Measurements from ENCODE around the gene THYN1. TPM values are rescaled to one million over a fixed set of nuclear protein-coding genes. Genes with fewer than 3 reads are reported as not detected.

The THYN1 gene
- total and polyA plus RNA-seq, 2 of the 13 experiments (the other 11 are each of a cell fraction or from before 2014, with no cell fraction given): 36.1 to 87.6 TPM

DNA sequence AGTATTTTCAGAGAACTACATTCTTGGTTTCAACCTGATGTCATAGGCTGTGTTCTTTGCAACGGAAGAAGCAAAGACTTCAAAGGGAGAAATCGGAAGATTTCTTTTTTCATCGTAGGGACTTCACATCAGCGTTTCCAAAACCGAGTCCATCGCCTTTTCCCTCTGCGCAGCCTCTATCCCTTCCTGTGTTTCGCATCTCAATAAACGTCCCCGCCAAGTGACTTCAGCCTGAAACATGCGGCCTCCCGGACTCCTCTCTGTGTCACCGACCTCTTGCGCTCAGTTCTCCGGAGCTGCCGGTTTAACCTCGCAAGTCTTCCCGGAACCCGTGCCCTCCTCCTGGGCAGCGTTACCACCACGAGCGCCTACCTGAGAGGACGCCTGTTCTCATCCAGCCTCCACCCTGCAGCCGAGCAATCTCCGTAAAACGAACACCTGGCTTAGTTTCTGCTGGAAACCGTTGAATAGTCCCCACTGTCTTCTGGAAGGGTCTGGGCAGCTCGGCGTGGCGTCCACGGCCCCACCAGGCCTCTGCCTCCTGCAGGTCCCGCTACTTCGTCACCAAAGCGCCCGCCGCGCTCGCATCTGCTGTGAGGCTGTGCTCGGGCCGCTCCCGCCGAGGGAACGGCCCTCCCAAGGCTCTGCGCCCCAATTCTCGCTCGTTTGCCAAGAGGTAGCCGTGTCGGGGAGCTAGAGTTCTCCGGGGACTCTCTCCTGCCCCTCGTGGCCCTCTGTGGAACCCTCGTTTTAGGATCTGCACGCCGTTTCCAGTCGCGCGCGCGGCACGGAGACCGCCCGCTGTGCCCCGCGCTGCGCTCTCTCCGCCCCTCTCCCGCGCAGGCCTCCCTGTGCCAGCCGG lies 22.6 kb upstream of the THYN1 start, which contains the start of gene GLB1L3 (continued):
- TF ChIP-seq ZFP1 (CRISPR knock-in tag; IDR thresholded peaks at IDR 0.05): no peak
- no peak for TF ChIP-seq NR1H2 (CRISPR knock-in tag; IDR thresholded peaks at IDR 0.05; ENCODE audit: borderline replicate concordance, low read depth)
- no peak for TF ChIP-seq KDM5B (CRISPR knock-in tag; IDR thresholded peaks at IDR 0.05; ENCODE audit: borderline replicate concordance)
- 0 out of 2 replicates have a peak, but pooled peaks have one; percentile 18 for TF ChIP-seq SOX13 (IDR thresholded peaks at IDR 0.05)
- TF ChIP-seq SOX13 (CRISPR knock-in tag; conservative IDR thresholded peaks at IDR 0.05 in 1 of 2, IDR thresholded peaks at IDR 0.05 in 1 of 2): no peak
- no peak for TF ChIP-seq SNAI1 (CRISPR knock-in tag; IDR thresholded peaks at IDR 0.05; ENCODE audit: borderline replicate concordance)
- no peak for TF ChIP-seq MIER3 (CRISPR knock-in tag; IDR thresholded peaks at IDR 0.05; ENCODE audit: borderline replicate concordance)
- TF ChIP-seq, protein P1, sequence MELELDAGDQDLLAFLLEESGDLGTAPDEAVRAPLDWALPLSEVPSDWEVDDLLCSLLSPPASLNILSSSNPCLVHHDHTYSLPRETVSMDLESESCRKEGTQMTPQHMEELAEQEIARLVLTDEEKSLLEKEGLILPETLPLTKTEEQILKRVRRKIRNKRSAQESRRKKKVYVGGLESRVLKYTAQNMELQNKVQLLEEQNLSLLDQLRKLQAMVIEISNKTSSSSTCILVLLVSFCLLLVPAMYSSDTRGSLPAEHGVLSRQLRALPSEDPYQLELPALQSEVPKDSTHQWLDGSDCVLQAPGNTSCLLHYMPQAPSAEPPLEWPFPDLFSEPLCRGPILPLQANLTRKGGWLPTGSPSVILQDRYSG (CRISPR knock-in tag; IDR thresholded peaks at IDR 0.05): no peak
- peak; percentile 28; the same call in 1 of the 2 replicates for TF ChIP-seq CBX2 (IDR thresholded peaks at IDR 0.05; ENCODE audit: low read depth, low read length)
- TF ChIP-seq CBX2 (CRISPR knock-in tag; IDR thresholded peaks at IDR 0.05; ENCODE audit: low read depth): no peak
- no peak for TF ChIP-seq ZNF430 (CRISPR knock-in tag; IDR thresholded peaks at IDR 0.05)

DNA sequence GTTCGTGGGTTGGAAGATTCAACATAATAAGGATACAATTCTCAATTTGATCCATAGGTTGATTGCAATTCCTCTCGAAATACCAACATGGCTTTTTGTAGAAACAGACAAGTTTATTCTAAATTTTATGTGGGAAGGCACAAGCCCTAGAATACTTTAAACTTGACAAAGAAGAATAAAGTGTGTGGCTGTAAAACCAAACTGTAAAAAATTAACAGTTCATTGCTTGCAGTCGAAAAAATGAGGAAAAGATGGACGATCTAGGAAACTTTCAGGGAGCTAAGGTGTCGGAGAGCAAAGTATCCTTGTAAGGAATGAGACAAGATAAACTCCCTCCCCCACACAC lies 22.0 kb upstream of the THYN1 start:
- WGBS (ENCODE audit: low lambda C conversion rate): 4% methylated on average over 5 of the region's 5 CpGs
- in situ Hi-C loops (cut with HindIII; ENCODE audit: extremely low pct_ligation_motif_present, low pct_unique_long_range_greater_than_20kb) (no loop called here), intact Hi-C loops (cut with micrococcal nuclease; ENCODE audit: unreplicated experiment) (no loop called here)
- H3K4me1 ChIP-seq (ENCODE audit: insufficient read depth, low read length): peaks cover 20% of the 10 kb centered on the region
- no peaks in the 10 kb centered on the region for H3K79me2 ChIP-seq (ENCODE audit: insufficient read depth, low read length)
- no TSS peak for BruUV-seq (replicated peaks)
- no peaks in the 10 kb centered on the region for H3K36me3 ChIP-seq (replicated peaks in 1 of 2; ENCODE audit: control insufficient read depth in 1 of 2, insufficient read depth in 2 of 2, low read length in 2 of 2)
- DNase-seq (ENCODE audit: low spot score) (no peak), FAIRE-seq (no peak), ATAC-seq (no peak)
- H3K9ac ChIP-seq (ENCODE audit: insufficient read depth, low read depth, low read length): no peak overlapping the region
- ChIA-PET POLR2A (no interaction called here), CTCF (ENCODE audit: low intra/inter-chr PET ratio, low total read pairs) (no interaction called here)
- H3K27ac ChIP-seq (ENCODE audit: extremely low read length, insufficient read depth, low read length): no peak overlapping the region
- peaks cover 6 to 58% of the 10 kb centered on the region in 2 experiments for H3K27me3 ChIP-seq (ENCODE audit: control insufficient read depth in 1 of 2, insufficient read depth in 2 of 2, low read length in 2 of 2)
- no peaks in the 10 kb centered on the region for H4K20me1 ChIP-seq (ENCODE audit: insufficient read depth, low read length)
- no peak overlapping the region for H3K4me3 ChIP-seq (replicated peaks in 1 of 3; ENCODE audit: insufficient read depth in 1 of 3, low read depth in 2 of 3, low read length in 3 of 3)
- H3K9me3 ChIP-seq (ENCODE audit: low read length): no peaks in the 10 kb centered on the region
- no peak overlapping the region for H3K4me2 ChIP-seq (ENCODE audit: low read depth, low read length)
- no peak overlapping the region for H2AFZ ChIP-seq (ENCODE audit: low read length)
- no peak for TF ChIP-seq MAFF (IDR thresholded peaks at IDR 0.05; ENCODE audit: low read depth, low read length)
- TF ChIP-seq TSC22D2 (CRISPR knock-in tag; IDR thresholded peaks at IDR 0.05; ENCODE audit: borderline replicate concordance): no peak
- TF ChIP-seq, protein P2, sequence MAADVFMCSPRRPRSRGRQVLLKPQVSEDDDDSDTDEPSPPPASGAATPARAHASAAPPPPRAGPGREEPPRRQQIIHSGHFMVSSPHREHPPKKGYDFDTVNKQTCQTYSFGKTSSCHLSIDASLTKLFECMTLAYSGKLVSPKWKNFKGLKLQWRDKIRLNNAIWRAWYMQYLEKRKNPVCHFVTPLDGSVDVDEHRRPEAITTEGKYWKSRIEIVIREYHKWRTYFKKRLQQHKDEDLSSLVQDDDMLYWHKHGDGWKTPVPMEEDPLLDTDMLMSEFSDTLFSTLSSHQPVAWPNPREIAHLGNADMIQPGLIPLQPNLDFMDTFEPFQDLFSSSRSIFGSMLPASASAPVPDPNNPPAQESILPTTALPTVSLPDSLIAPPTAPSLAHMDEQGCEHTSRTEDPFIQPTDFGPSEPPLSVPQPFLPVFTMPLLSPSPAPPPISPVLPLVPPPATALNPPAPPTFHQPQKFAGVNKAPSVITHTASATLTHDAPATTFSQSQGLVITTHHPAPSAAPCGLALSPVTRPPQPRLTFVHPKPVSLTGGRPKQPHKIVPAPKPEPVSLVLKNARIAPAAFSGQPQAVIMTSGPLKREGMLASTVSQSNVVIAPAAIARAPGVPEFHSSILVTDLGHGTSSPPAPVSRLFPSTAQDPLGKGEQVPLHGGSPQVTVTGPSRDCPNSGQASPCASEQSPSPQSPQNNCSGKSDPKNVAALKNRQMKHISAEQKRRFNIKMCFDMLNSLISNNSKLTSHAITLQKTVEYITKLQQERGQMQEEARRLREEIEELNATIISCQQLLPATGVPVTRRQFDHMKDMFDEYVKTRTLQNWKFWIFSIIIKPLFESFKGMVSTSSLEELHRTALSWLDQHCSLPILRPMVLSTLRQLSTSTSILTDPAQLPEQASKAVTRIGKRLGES (CRISPR knock-in tag; IDR thresholded peaks at IDR 0.05; ENCODE audit: borderline replicate concordance): no peak
- no peak for TF ChIP-seq GTF3A (CRISPR knock-in tag; conservative IDR thresholded peaks at IDR 0.05)
- TF ChIP-seq, protein P3, sequence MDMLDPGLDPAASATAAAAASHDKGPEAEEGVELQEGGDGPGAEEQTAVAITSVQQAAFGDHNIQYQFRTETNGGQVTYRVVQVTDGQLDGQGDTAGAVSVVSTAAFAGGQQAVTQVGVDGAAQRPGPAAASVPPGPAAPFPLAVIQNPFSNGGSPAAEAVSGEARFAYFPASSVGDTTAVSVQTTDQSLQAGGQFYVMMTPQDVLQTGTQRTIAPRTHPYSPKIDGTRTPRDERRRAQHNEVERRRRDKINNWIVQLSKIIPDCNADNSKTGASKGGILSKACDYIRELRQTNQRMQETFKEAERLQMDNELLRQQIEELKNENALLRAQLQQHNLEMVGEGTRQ (IDR thresholded peaks at IDR 0.05; ENCODE audit: low read depth, low read length): no peak
- TF ChIP-seq, protein P3 (CRISPR knock-in tag; IDR thresholded peaks at IDR 0.05; ENCODE audit: borderline replicate concordance): no peak
- TF ChIP-seq ZNF83 (CRISPR knock-in tag; IDR thresholded peaks at IDR 0.05; ENCODE audit: borderline replicate concordance): no peak
